Nucleus accumbens (tissue), 56 donors: Measurements from ENCODE around the gene WASF1.

Experiments used
- DNase-seq, 56 donors: peaks; one replicate each; lab custom pipeline; 2025; lab: John Stamatoyannopoulos, UW

Gene WASF1

DNA sequence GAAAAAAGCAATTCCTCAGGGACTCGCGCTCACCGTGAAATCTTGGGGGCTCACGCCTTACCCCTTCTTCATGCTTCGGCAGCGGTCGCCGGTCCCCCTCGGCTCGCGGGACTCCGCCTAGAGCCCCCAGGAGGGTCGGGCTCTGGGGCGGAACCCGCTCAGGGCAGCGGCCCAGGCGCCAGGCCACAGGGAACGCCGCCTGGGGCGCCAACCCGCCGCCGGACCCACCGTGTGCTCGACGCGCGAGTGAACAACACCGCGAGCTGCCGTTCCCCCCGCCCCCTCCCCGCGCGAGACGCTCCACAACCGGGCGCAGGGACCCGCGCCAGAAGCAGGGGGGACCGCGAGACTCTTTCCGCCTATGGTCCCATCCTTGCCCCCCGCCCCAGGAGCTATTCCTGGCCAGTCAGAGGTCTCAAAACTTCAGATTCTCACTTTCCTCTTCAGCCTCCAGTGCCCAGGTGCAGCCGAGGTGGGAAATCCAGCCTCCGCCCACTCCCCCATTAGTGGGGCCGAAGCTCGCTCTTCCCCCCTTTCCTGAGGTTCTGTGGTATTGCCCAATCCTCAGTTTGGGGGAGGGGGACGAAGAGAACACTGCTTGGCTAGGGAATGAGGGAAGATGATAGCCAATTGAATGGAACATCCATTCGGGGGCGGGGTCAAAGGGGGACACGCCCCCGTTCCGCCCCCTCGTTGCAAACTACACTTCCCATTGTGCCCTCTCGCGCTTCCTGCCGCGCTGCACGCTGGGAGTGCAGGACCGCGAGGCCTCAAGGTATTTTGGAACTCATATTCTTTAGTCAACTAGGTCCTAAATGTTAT, at the start of gene WASF1:
Gene WASF1, minus strand, starts transcription at position 265 of the 822 bp plus-strand sequence. CDS start 52,069 bp downstream, outside the sequence.
- peak; percentile 72 to 98 (median 93) for DNase-seq

DNA sequence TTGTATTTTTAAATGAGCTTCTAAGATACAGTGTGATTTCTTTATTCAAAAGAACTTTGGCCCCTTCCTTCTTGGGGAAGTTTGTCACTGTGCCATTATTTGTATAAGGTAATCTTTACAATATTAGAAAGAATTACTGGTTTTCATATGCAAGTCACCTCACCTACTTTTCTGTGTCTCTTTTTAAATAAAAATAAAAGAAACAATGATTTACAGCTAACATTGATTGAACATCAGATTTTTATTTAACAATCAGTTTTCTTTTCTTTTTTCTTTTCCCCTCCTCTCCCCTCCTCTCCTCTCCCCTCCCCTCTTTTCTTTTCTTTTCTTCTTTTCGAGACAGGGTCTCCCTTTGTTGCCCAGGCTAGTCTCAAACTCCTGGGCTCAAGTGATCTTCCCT, 46.8 kb upstream of the WASF1 start:
- no peak for DNase-seq

DNA sequence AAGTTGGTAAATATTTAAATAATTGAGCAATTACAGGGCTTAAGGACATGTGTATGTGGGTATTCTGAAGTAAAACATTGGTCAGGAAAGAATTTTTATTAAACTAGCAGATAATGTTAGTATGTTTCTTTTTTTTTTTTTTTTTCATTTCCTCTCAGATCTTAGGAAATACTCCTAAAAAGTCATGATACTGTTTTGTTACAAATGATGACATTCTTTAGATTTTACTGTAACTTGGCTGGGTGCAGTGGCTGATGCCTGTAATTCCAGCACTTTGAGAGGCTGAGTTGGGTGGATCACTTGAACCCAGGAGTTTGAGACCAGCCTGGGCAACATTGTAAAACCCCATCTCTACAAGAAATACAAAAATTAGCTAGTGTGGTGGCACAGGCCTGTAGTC, 42.3 kb upstream of the WASF1 start:
- no peak for DNase-seq

DNA sequence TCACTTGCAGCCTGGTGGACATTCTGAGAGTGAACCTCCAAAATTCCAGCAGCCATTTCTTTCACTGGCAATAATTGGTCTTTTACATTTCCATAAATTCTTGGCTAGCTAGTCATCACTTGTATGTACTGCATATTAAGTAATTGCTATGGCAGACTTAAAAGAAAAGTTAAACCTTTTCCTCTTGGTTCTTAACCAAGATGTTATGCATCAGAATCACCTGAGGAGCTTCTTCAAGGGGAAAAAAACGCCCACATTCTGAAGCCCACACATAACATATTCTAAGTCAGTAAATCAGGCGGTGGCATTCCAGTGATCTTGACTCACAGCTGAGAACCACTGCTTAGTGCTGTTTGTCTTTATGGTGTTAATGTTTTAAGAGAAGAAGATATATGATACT, 37.8 kb upstream of the WASF1 start:
- DNase-seq = peak in 15 of 56 donors; percentile 1 to 60 (median 22)

DNA sequence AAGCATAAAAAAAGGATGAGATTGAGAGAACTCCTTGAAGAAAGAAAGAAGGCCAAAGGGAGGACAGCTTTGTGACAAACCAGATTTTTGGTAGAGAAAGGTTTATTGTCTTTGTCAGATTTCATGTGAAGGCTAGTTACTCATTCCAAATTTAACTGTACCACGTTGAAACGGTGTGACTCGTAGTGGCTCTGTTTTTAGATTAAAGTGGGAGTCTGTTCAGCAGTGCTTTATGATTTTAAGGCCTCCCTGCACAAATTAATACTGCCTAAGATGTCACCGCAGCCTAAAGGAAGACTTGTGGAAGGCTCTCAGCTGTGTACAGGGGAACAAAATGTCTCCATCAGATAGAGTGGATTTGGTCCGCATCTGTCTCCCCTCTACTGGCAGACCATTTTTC, 36.7 kb upstream of the WASF1 start:
- DNase-seq = peak in 11 of 56 donors; percentile 4 to 63 (median 13)

DNA sequence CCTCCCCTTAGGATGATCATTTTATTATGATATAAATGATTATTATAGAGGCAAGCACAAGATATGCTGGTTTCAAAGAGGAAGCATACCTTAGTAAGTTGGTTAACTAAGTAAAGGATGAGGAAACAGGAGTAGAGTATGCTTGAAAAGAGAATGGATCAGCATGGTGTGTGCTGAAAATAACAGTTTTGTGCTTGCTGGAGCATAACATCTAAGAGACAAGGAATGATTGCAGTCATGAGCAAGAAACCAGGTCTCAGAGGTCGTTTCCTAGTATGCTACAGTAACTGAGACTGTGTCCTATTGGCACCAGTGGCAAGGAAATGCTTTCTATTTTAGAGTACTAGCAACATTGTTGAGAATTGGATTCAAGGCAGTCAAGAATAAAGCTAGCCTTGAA, 34.9 kb upstream of the WASF1 start:
- DNase-seq = no peak

DNA sequence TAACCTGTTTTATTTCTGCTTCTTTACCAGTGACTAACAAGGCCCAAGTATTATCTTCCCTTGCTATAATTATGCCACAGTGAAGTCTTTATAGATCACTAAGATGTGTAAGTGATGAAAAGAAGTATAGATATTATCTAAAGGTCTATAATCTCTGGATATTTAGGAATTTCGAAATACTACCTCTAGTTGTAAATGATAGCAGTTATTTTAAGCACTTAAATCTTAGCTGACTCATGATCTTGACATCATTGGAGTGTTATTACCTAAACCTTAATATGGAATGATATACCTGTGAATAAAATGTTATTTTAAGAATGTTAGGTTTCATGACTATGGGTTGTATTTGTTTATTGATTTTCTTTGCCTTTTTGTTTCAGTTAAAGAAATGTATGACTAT, 32.3 kb upstream of the WASF1 start:
- DNase-seq = no peak

DNA sequence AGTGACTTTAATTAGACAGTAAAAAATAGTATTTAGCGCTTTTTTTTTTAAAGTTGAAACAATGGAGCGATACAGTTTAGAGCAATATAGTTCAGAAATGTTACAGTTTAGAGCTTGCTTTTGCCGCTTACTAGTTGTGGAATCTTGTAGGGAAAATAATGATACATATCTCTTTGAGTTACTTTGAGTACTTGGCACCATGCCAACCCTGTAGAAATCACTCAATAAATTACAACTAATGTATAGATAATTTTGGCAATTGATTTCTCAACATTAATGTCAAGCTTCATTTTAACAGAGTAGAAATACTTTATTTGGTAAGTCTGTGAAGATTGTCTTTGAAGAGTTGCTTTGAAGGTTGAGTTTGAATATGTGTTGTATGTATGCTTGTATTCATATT, 28.2 kb upstream of the WASF1 start:
- no peak for DNase-seq

DNA sequence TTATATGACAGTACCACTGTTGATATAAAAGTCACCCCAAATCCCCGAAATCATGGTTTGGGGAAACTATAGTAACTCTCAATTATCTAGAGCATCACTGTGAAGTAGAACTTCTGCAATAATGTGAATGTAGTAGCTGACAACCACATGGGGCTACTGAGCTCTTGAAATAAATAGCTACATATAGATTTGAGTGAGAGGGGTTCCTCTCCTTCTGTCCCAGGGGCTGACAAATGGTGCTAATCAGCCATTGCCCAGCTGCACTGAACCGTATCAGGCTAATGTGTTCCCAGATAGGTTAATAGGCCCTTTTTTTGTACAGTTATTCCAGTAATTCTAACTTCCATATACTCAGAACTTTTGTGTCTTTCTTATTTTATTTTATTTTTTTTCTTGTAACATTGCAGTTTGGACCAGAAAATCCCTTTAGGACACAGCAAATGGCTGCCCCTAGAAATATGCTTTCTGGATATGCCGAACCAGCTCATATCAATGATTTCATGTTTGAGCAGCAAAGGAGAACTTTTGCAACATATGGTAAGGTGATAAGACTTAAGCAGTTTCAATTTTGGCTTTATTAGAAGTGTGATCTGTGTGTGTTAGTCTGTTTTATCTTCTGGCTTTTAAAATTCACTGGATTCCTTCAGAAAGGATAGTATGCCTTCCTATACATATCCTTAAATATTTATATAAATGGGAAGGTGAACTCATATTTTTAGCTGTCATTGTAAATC, 21.8 kb upstream of the WASF1 start:
- DNase-seq = no peak

DNA sequence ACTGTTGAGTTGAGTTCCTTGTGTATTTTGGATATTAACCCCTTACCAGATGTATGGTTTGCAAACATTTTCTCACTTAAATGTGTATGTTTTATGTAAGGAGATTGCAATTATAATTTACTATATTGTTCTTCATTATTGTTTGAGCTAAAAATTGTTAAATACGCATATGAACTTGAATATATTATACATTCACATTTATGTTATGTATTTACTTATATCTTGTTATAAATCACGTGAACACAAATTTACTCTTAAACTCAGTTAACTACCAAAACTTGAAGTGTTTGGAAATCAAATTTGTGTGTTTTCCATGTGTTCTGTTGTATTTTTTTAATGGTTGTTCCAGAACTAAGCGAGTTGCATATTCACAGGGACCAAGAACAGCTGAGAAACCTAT, 19.1 kb upstream of the WASF1 start:
- DNase-seq = no peak

DNA sequence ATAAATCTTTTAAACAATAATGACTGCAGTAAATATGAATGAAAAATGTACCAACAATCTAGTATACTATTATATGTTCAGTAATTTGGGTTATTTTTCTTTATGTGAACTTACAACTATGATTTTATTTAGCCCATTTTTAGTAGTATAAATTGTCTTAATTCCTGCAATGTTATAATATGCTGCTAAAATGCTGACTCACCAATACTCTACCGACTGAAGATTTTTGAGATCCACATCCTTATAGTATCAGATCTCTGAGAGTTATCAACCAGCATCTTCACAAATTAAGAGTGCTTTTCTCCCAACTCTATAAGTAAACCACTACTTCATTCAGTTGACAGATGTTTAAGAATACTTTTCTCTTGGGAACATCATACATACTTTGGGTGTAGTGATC, 17.4 kb upstream of the WASF1 start:
- no peak for DNase-seq

DNA sequence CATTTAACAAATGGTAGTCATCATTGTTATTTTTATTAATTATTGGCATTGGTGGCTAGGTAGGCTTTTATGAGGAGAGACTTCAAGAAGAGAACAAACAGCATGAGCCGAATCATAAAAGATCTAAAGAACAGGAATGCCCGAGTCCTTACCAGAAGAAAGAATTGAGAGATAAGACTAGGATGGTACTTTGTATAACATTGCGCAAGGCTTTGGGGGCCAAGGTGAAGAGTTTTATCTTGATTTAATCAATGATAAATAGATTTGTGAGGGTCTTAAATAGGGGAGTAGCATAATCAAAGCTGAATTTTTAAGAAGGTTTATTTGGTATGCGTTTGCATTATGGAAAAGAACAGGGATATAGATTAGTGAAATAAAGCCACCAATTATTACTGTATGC, 16.2 kb upstream of the WASF1 start:
- DNase-seq = no peak

DNA sequence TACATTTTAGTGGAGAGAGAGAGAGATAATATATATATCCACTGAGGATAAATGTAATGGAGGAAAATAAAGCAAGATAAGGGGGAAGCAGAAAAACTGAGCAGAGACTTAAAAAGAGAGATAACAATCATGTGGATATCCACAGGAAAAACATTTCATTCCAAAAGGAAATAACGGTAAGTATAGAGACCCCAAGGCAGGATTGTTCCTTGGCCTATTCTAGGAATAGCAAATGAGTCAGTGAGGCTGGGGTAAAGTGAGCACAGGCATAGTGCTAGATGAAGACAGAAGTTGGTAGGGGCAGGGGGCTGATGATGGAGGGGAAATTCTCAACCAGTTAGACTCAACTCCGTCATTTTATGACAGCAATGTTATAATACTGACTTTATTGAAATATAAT, 12.0 kb upstream of the WASF1 start:
- no peak for DNase-seq

DNA sequence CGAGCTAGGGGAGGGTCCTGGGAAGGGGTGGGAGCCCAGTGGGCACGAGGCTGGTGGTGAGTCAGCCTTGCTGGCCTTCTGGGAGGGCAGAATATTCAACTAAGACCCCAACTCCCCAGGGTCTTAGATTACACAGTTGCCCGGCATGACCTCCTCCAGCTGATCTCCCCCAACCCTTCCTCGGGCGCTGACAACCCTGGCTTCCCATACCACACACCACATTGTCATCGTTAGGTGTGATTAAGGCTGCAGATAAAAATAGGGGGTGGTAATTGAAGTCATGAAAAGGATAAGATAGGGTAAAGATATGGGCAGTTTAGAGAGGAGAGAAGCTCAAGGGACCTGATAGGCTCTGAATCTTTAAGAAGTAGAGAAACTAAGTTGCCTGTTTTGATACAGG, 11.3 kb upstream of the WASF1 start:
- no peak for DNase-seq

DNA sequence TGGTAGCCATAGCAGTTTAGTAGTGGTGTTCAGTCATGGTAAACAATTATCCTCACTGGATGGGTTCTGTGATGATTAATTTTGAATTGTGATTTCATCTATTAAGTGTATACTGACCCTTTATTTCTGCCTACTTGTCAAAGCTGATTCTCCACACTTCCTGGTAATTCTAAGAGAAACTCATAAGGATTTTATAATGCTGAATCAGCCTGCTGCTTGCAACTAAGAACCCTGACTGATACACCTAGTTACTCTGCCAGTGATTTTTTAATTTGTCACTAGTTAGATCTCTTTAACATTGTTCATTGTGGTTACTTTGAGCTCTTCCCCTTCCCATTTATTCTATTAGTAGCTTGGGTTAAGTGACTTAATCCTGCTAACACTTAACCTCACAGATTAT, 9.3 kb upstream of the WASF1 start:
- DNase-seq = no peak

DNA sequence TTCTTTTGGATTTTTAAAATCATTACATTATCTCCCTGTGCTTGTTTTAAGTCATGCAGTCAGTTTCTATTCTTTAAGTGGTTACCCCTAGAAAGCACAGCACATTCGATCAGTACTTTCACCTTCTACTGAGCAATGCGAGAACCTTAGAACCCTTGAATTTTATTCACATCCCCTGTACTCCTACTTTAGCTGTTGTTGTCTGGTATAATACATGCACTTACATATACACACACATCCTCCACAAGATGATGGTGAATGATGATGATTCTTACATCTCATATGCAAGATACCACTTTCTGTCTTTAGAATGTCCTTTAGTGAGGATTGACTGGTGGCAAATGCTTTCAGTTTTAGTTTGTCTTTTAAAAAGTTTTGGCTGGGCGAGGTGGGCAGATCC, 6.4 kb upstream of the WASF1 start:
- no peak for DNase-seq

DNA sequence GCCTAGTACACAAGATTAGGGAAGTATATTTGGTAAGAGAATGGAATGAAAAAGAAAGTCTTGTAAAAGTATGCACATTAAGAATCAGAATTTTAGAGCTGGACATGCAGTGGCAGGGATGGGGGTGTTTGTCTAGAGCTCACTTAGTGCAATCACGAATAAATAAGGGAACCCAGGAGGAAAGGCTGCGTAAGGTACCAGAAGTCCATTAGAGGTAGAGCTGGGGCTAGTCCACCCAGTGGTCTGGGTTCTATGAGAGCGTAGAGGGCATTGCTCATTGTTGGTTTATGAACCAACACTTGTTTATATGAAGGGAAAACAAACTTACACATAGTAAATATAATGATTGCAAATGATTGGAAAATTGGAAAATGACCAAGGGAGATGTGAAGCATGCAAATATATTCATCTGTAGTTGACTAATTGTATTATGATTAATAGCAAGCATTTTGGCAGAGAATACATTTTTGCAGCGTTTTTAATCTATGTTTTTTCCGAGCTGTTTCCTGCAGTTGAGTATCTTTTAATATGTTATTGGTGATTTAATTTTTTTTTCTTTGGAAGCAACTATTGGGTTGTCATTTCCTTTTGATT, 3.9 kb upstream of the WASF1 start:
- DNase-seq = no peak

DNA sequence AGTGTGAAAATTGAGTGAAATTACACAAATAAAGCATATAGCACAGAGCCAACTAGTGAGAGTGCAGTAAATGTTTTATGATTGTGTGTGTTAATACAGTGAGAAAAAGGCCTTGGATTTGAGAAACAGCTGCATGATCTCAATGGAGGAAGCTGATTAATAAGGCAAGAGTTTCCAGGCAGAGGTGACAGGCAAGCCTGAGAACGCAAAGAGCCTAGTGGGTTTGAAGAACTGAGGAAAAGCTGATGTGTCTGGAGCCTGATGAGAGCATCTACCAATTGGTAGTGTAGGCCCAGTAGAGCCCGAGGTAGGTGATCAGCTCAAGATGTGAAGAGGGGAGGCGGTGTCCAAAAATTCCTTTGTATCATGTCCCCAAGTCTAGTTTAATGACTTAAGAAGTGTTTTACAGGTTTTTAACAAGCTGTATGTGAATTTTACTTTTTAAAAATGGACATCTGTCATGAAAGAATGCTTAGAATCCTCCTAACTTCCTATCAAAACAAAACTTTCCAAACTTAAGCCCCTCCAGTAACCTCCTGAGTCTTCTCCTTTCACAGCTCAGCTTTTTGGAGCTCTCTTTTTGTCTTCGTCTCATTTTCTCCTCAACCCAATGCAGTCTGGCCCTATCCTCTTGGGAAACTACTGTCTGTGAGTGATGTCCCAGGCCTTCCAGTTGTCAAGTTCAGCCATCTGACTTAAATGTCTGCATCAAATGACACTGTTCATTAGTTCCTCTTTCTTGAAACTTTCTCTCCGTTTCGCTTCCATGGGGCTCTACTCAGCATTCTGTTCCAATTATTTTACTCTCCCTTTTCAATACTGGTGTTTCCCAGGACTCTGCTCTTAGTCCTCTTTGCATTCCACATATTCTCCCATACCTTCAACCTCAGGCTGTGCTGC, 1.9 kb upstream of the WASF1 start:
- DNase-seq = no peak

DNA sequence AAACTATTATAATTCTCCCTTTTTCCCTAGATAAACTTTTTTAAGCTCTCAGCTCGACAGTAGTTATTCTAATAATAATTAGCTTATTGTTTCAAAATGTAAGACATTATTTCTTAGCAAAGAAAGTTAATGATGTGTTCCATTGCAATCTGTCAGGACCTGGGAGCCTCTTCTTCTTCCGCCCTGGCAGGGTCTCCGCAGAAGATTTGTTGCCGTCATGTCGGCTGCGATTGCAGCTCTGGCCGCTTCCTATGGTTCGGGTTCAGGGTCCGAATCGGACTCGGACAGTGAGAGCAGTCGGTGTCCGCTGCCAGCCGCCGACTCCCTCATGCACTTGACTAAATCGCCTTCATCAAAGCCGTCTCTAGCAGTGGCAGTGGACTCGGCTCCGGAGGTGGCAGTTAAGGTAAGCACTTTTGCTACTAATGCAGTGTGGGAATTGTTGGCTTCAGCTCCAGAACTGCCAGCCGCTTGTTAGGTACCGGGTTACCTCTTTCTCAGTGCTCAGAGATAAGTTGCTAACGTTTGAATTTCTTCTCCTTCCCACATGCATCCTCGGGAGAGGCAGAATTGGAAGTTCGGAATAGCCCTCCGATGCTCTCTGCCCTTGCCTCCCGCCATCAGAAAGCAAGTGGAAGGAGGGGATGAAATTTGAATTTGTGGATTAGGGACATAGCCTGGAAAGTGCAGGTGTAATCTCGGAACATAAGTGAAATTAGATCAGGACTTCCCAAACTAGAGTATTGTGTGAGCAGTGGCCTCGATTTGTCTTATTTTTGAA, 948 bp upstream of the WASF1 start, which contains the start of gene CDC40:
Gene CDC40, plus strand, starts transcription at position 200 of the 781 bp plus-strand sequence. Its CDS starts 18 bp downstream, at position 218.
- peak in 54 of 56 donors; percentile 1 to 85 (median 66) for DNase-seq
